WERI-Rb-1 (cell line): ENCODE measurements around the gene RPL22.

Source experiments
- DNase-seq: peaks from one replicate; pipeline ENCODE4 v3.0.0-alpha.2; 2020
- H3K27ac ChIP-seq: fragments of 250-450 bp; sonication (Bioruptor Pico); 2 replicates; pipeline ENCODE4 v1.5.1; 2020; ENCODE audit warnings: mild to moderate bottlenecking, moderate library complexity
- H3K27me3 ChIP-seq: fragments of 250-450 bp; sonication (Bioruptor Pico); 2 replicates; pipeline ENCODE4 v1.5.1; 2021; ENCODE audit warnings: mild to moderate bottlenecking, low read depth, moderate library complexity; ENCODE audit not compliant: insufficient read depth, severe bottlenecking
- H3K36me3 ChIP-seq: fragments of 250-450 bp; sonication (Bioruptor Pico); 2 replicates; pipeline ENCODE4 v1.5.1; 2020; ENCODE audit warnings: mild to moderate bottlenecking, moderate library complexity
- H3K4me3 ChIP-seq: 2 replicates; pipeline ENCODE4 v1.5.1; 2011; ENCODE audit warnings: low read depth, mild to moderate bottlenecking, control low read depth, low read length
- H3K9me3 ChIP-seq: fragments of 250-450 bp; sonication (Bioruptor Pico); 2 replicates; pipeline ENCODE4 v1.5.1; 2021; ENCODE audit warnings: mild to moderate bottlenecking, moderate library complexity; ENCODE audit not compliant: severe bottlenecking
- CTCF ChIP-seq: IDR thresholded peaks from 2 replicates; pipeline ENCODE4 v1.5.1; 2011; ENCODE audit warnings: low read depth, mild to moderate bottlenecking, control low read depth, inconsistent platforms, low read length

The RPL22 gene

DNA sequence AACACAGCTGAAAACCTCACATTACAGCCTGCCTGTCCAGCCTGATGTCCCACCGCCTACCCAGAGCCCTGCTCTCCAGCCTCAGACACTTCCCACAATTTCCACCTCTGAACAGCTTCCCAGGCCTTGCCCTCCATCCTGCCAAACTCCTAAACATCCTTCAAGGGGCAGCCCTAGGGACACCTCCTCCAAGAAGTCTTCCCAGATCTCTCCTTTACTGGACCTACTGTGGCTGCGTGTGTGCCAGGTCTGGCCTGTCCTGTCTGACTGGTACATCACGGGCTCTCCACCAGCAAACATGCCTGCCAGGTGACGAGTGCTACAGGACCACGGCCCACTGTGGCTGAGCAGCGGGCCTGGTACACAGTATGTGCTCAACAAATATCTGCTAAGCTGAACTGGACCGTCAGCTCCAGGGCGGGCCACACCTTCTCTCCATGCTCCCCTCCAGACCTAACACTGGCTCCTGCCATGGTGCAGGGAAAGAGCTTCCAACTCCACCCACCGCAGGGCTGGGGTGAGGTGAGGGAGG is 48.0 kb downstream of the RPL22 start:
- Histone ChIP-seq H3K4me3 (no peak overlapping the region), H3K27me3 (no peaks in the 10 kb centered on the region)
- no peak for TF ChIP-seq CTCF

DNA sequence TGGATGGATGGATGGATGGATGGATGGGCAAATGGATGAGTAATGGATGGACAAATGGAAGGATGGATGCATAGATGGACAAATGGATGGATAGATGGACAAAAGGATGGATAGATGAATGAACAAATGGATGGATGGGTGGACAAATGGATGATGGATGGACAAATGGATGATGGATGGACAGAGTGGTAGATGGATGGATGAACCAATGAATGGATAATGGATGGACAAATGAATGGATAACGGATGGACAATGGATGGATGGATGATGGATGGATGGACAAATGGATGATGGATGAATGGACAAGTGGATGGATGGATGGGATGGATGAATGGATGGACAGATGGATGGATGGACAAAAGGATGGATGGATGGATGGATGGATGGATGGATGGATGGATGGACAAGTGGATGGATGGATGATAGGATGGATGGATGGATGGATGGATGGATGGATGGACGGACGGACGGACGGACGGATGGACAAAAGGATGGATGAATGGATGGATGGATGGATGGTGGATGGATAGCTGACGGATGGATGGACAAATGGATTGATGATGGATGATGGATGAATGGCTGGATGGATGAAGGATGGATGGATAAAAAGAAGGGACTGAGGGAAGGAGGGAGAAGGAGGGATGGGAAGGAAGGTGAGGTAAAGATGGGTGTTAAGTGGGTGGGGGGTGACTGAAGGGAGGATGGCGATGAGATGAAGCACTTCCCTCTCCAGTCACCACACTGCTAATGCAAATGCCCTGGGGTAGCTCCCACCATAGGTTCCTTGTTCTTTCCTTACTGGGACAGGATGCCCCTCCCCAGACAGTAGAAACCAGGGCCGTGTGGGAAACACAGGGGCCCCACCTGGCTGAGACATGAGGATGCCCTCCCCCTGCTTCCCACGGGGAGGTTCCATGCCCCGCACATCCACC is 49.1 kb downstream of the RPL22 start:
- Histone ChIP-seq H3K27me3 (no peaks in the 10 kb centered on the region), H3K4me3 (no peak overlapping the region), H3K9me3 (no peaks in the 10 kb centered on the region), H3K36me3 (peaks cover 17% of the 10 kb centered on the region), H3K27ac (no peak overlapping the region)
- DNase-seq = no peak
- TF ChIP-seq CTCF = no peak

More for the DNA sequence above, 48.0 kb downstream of the RPL22 start:
- Histone ChIP-seq H3K9me3 (no peaks in the 10 kb centered on the region), H3K36me3 (peaks cover 17% of the 10 kb centered on the region), H3K27ac (no peak overlapping the region)
- no peak for DNase-seq

DNA sequence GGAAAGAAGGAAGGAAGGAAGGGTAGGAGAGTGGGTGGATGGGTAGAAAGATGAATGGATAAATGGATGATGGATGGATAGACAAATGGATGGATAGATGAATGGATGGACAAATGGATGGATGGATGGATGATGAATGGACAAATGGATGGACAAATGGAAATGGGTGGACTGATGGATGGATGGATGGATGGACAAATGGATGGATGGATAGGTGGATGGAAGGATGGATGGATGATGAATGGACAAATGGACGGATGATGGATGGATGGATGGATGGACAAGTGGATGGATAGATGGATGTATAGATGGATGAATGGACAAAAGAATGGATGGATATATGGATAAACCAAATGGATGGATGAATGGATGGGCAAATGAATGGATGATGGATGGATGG is 49.8 kb downstream of the RPL22 start:
- no peak for TF ChIP-seq CTCF
- no peaks in the 10 kb centered on the region for H3K27me3 ChIP-seq

DNA sequence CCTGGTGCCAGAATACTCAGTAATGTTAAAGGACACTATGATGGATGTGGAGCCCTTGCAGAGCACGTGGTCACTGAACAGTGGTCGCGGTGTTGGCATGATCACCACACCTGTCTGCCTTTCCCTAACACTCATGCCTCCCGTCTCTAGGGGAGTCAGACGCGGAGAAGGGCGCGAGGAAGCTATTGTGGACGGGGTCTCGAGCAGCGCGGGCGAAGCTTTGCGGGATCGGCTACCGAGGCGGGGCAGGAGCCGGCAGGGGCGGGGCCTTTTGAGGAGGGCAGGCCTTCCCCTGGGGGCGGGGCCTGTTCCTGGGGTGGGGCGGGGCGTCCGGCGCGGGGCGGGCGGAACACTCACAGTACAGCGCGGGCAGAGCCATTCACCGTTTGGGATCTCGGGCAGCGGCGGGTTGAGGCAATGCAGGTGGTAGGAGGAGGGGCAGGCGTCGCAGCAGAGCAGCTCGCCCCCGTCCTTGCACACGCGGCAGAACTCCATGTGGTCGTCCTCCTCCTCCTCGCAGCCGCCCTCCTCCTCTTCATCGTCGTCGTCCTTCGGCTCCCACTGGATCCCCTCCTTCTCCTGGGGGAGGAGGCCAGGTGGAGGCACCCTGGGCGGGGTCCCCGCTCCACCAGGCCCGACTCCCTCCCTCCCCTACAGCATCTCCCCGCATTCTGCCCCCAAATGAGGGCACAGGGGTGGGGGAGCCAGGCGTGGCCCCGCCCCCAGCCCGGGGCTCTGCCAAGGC is 50.7 kb downstream of the RPL22 start:
- H3K27me3 ChIP-seq = no peaks in the 10 kb centered on the region
- DNase-seq = no peak
- no peak overlapping the region for H3K27ac ChIP-seq
- no peak overlapping the region for H3K4me3 ChIP-seq
- no peak for TF ChIP-seq CTCF
- H3K9me3 ChIP-seq = no peaks in the 10 kb centered on the region
- H3K36me3 ChIP-seq = peaks cover 17% of the 10 kb centered on the region

More for the DNA sequence above, 49.8 kb downstream of the RPL22 start:
- Histone ChIP-seq H3K9me3 (no peaks in the 10 kb centered on the region), H3K27ac (no peak overlapping the region), H3K4me3 (no peak overlapping the region), H3K36me3 (peaks cover 17% of the 10 kb centered on the region)
- no peak for DNase-seq

DNA sequence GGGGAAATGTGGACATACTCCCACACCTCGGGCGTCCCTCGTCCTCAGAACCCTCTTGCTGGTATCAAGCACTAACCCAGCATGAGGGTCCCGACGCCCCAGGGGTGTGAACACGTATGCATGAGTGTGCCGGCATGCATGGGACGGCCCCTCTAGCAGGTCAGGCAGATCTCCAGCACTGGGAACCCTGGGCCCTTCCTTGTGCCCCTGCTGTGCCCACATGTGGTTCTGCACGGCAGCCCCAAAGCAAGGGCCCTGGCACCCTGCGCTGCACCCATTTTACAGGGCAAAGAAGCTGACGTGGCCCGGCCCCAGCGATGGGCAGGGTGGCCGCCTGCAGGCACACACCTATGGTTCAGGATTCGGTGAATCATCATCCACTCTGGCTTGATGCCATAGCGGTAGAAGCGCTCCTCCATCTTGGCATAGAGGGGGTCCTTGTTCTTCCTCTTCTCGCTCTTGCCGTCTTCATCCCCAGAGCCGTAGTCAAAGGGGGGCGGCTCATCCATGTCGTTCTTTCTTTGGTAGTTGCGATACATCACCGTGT is 53.5 kb downstream of the RPL22 start:
- no peaks in the 10 kb centered on the region for H3K9me3 ChIP-seq
- no peak overlapping the region for H3K4me3 ChIP-seq
- no peak for DNase-seq
- TF ChIP-seq CTCF = no peak
- no peaks in the 10 kb centered on the region for H3K27me3 ChIP-seq
- peaks cover 10% of the 10 kb centered on the region for H3K36me3 ChIP-seq
- no peak overlapping the region for H3K27ac ChIP-seq
